Activated CD4-positive, alpha-beta T cell treated with anti-CD3 and anti-CD28 coated beads, Interleukin-2, amount 10 ng/mL, durations not matched to agents 7 days and 5 days (primary cell): Measurements from ENCODE around the gene WDFY4. TPM values are rescaled to one million over a fixed set of nuclear protein-coding genes. Genes with fewer than 3 reads are reported as not detected.

ENCODE experiments used
- CTCF ChIA-PET: fragments of 350-600 bp; sonication (Branson Sonifier 250); formaldehyde crosslinking; loops from one replicate; lab custom pipeline; 2021; ENCODE audit warnings: antibody characterized with exemption; lab: Charles Lee
- POLR2A ChIA-PET: fragments of 350-600 bp; sonication (Branson Sonifier 250); formaldehyde crosslinking; loops from one replicate; lab custom pipeline; 2021; ENCODE audit warnings: antibody characterized with exemption; lab: Charles Lee
- DNase-seq: peaks from one replicate; pipeline ENCODE4 v3.0.0-alpha.2; 2020
- H3K27ac Mint-ChIP-seq: one replicate; pipeline ENCODE4 v1.8.0; 2021; ENCODE audit warnings: mild to moderate bottlenecking, moderate library complexity, mixed read lengths
- H3K27me3 Mint-ChIP-seq: one replicate; pipeline ENCODE4 v1.8.0; 2021; ENCODE audit warnings: mixed read lengths
- H3K36me3 Mint-ChIP-seq: one replicate; pipeline ENCODE4 v1.8.0; 2021; ENCODE audit warnings: low read depth, mixed read lengths
- H3K4me1 Mint-ChIP-seq: one replicate; pipeline ENCODE4 v1.8.0; 2021; ENCODE audit warnings: mixed read lengths
- H3K4me3 Mint-ChIP-seq: one replicate; pipeline ENCODE4 v1.8.0; 2021; ENCODE audit warnings: mild to moderate bottlenecking, moderate library complexity, mixed read lengths
- H3K9me3 Mint-ChIP-seq: one replicate; pipeline ENCODE4 v1.8.0; 2021; ENCODE audit warnings: mixed read lengths
- total RNA-seq, 2 experiments: library from RNA; stranded (reverse); gene quantifications; one replicate each; pipeline ENCODE4 v1.2.3, GENCODE V29; 2021

Gene WDFY4
- total RNA-seq, 2 experiments from 2014 or later = 0.37 to 0.40 TPM

GRCh38 chr10:48847691-48848090 is 163.0 kb downstream of the WDFY4 start:
- ChIA-PET CTCF (no interaction called here), POLR2A (no interaction called here)
- no peak for DNase-seq
- Mint-ChIP-seq H3K4me3 (no peak overlapping the region), H3K36me3 (no peaks in the 10 kb centered on the region), H3K27ac (no peak overlapping the region), H3K4me1 (no peaks in the 10 kb centered on the region), H3K9me3 (no peaks in the 10 kb centered on the region), H3K27me3 (no peaks in the 10 kb centered on the region)

GRCh38 chr10:48856855-48857254 is 172.2 kb downstream of the WDFY4 start:
- peaks cover 17% of the 10 kb centered on the region for H3K27me3 Mint-ChIP-seq
- POLR2A ChIA-PET = no interaction called here
- DNase-seq = no peak
- no peak overlapping the region for H3K4me3 Mint-ChIP-seq
- no peaks in the 10 kb centered on the region for H3K4me1 Mint-ChIP-seq
- no peaks in the 10 kb centered on the region for H3K36me3 Mint-ChIP-seq
- CTCF ChIA-PET = no interaction called here
- no peak overlapping the region for H3K27ac Mint-ChIP-seq
- no peaks in the 10 kb centered on the region for H3K9me3 Mint-ChIP-seq

GRCh38 chr10:48872234-48872633 is 187.6 kb downstream of the WDFY4 start:
- no peaks in the 10 kb centered on the region for H3K9me3 Mint-ChIP-seq
- H3K27me3 Mint-ChIP-seq = no peaks in the 10 kb centered on the region
- H3K27ac Mint-ChIP-seq = no peak overlapping the region
- no peaks in the 10 kb centered on the region for H3K36me3 Mint-ChIP-seq
- H3K4me1 Mint-ChIP-seq = no peaks in the 10 kb centered on the region
- POLR2A ChIA-PET = no interaction called here
- CTCF ChIA-PET = no interaction called here
- no peak for DNase-seq
- H3K4me3 Mint-ChIP-seq = no peak overlapping the region

DNA sequence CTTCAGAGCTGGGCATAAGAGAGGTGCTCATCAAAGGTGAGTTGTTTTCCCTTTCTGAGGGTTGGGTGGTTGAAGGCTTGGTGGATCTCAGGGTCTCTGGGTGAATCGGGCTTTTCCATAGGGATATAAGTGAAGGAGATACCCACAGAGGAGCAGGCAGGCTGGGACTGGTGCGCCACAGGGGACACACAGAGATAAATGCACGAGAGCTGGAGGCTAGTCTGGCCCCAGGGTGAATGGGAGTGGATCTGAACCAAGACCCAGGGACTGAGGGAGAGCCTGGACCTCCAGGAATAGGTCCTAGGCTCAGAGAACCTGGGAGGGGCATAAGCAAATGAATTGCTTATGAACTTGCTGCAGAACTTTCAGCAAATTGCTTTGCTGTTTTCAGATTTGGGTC is 193.4 kb downstream of the WDFY4 start:
- CTCF ChIA-PET = no interaction called here

GRCh38 chr10:48879451-48879850 is 194.8 kb downstream of the WDFY4 start:
- ChIA-PET POLR2A (no interaction called here), CTCF (no interaction called here)
- Mint-ChIP-seq H3K9me3 (no peaks in the 10 kb centered on the region), H3K36me3 (no peaks in the 10 kb centered on the region), H3K4me1 (no peaks in the 10 kb centered on the region), H3K27me3 (no peaks in the 10 kb centered on the region), H3K4me3 (no peak overlapping the region), H3K27ac (no peak overlapping the region)
- DNase-seq = no peak

More for the DNA sequence above, 193.4 kb downstream of the WDFY4 start:
- H3K36me3 Mint-ChIP-seq = no peaks in the 10 kb centered on the region
- no peak overlapping the region for H3K27ac Mint-ChIP-seq
- no peaks in the 10 kb centered on the region for H3K9me3 Mint-ChIP-seq
- H3K27me3 Mint-ChIP-seq = no peaks in the 10 kb centered on the region
- no peak overlapping the region for H3K4me3 Mint-ChIP-seq
- DNase-seq = no peak
- no peaks in the 10 kb centered on the region for H3K4me1 Mint-ChIP-seq
- POLR2A ChIA-PET = no interaction called here

GRCh38 chr10:48880016-48880705 is 195.5 kb downstream of the WDFY4 start:
- H3K36me3 Mint-ChIP-seq = no peaks in the 10 kb centered on the region
- no peak for DNase-seq
- ChIA-PET POLR2A (no interaction called here), CTCF (no interaction called here)
- no peaks in the 10 kb centered on the region for H3K9me3 Mint-ChIP-seq
- no peaks in the 10 kb centered on the region for H3K27me3 Mint-ChIP-seq
- H3K4me3 Mint-ChIP-seq = no peak overlapping the region
- no peak overlapping the region for H3K27ac Mint-ChIP-seq
- no peaks in the 10 kb centered on the region for H3K4me1 Mint-ChIP-seq

DNA sequence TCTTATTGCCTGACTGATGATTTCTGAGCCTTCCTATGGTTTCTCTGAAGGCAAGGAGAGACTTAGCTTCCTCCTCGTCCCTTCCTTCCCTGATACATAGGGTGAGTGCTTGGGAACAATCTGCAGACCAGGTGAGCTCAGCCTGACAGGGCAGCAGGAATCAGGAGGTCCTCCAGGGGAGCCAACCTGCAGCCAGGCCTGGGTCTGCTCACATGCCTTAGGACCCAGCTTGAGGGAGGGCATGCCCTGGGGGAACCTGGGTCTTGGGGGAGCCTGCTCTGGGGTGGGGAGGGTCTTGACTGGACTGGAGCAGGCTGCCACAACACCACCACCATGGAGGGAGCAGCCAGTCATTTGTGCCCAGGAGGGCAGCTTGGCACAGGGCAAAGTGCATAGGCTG is 197.3 kb downstream of the WDFY4 start:
- Mint-ChIP-seq H3K9me3 (no peaks in the 10 kb centered on the region), H3K4me1 (no peaks in the 10 kb centered on the region), H3K36me3 (no peaks in the 10 kb centered on the region), H3K27me3 (no peaks in the 10 kb centered on the region), H3K27ac (no peak overlapping the region), H3K4me3 (no peak overlapping the region)
- CTCF ChIA-PET = no interaction called here
- no peak for DNase-seq
- POLR2A ChIA-PET = no interaction called here

GRCh38 chr10:48882881-48883280 is 198.2 kb downstream of the WDFY4 start:
- no peaks in the 10 kb centered on the region for H3K9me3 Mint-ChIP-seq
- H3K27ac Mint-ChIP-seq = no peak overlapping the region
- no peak overlapping the region for H3K4me3 Mint-ChIP-seq
- CTCF ChIA-PET = no interaction called here
- POLR2A ChIA-PET = interaction anchor here (0.7 kb wide), 1 partner anchor 150 kb away, joined by 5 read pairs; no protein-coding TSS in a partner anchor
- DNase-seq = no peak
- no peaks in the 10 kb centered on the region for H3K36me3 Mint-ChIP-seq
- H3K27me3 Mint-ChIP-seq = no peaks in the 10 kb centered on the region
- no peaks in the 10 kb centered on the region for H3K4me1 Mint-ChIP-seq

DNA sequence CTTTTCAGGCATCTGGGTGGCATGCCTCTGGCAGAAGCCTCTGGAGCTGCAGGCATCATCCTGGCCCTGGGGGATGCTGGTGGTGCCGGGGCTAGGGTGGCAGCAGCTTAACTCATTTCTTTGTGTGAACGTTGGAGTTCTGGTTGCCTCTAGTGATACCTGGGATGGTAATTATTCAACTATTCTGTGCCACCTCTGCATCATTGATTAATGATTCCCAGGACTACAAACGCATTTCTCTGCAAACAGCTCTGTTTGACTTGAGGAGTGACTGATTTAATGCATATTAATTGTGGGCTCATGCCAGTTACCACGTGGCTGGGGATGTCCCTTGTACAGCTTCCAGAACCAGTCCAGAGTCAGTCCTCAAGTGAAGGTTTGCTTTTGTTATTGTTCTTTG is 199.0 kb downstream of the WDFY4 start:
- Mint-ChIP-seq H3K27ac (no peak overlapping the region), H3K9me3 (no peaks in the 10 kb centered on the region), H3K27me3 (no peaks in the 10 kb centered on the region), H3K36me3 (no peaks in the 10 kb centered on the region), H3K4me3 (no peak overlapping the region), H3K4me1 (no peaks in the 10 kb centered on the region)
- no peak for DNase-seq
- ChIA-PET CTCF (interaction anchor here (0.7 kb wide), 1 partner anchor 227 kb away, joined by 3 read pairs; no protein-coding TSS in a partner anchor), POLR2A (no interaction called here)

DNA sequence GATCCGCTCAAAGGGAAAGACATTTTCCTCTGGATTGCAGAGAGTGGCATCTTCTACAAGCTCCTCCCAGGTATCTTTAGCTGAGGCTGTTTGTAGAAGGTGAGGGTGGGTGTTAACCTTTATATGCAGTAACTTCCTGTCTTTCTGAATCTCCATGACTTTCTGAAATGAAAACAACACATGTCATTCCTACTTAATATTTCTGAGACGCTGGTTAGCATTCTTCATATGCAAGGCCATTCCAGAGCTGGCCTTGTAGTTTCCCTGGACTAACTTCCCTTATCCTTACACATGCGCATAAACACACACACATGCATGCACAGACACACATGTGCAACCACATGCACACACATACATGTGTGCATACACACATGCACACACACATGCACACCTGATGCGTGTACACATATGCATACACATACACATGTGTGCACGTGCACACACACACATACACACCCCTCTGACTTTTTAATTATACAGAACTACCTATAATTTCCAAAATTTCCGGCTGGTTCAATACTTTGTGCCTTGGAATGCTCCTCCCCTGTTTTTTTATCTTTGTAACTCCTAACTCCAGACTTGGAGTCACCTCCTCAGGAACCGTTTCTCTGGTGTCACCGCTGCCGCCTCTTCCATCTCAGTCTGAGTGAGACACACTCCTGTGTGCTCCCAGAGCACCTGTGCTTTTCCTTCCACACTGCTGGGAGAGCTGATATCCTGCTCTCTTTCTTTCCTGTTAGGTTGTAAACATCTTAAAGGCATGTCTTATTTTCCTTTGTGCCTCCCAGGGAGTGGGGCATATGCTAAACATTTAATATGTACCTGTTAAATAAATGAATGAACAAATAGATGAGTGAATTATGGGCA is 199.7 kb downstream of the WDFY4 start:
- H3K27me3 Mint-ChIP-seq = no peaks in the 10 kb centered on the region
- no peak for DNase-seq
- no peaks in the 10 kb centered on the region for H3K36me3 Mint-ChIP-seq
- POLR2A ChIA-PET = no interaction called here
- no peak overlapping the region for H3K27ac Mint-ChIP-seq
- H3K4me3 Mint-ChIP-seq = no peak overlapping the region
- CTCF ChIA-PET = interaction anchor here (0.7 kb wide), 1 partner anchor 228 kb away, joined by 3 read pairs; no protein-coding TSS in a partner anchor
- H3K9me3 Mint-ChIP-seq = no peaks in the 10 kb centered on the region
- H3K4me1 Mint-ChIP-seq = no peaks in the 10 kb centered on the region

- Mint-ChIP-seq H3K4me1 (no peaks in the 10 kb centered on the region), H3K4me3 (no peak overlapping the region), H3K27me3 (no peaks in the 10 kb centered on the region), H3K36me3 (no peaks in the 10 kb centered on the region), H3K9me3 (no peaks in the 10 kb centered on the region), H3K27ac (no peak overlapping the region)
- ChIA-PET POLR2A (no interaction called here), CTCF (no interaction called here)
- no peak for DNase-seq
Measured at GRCh38 chr10:48885376-48885775, 200.7 kb downstream of the WDFY4 start.

GRCh38 chr10:48887982-48888381 is 203.3 kb downstream of the WDFY4 start:
- no peaks in the 10 kb centered on the region for H3K4me1 Mint-ChIP-seq
- CTCF ChIA-PET = no interaction called here
- no peaks in the 10 kb centered on the region for H3K9me3 Mint-ChIP-seq
- no peaks in the 10 kb centered on the region for H3K36me3 Mint-ChIP-seq
- no peak for DNase-seq
- POLR2A ChIA-PET = no interaction called here
- no peak overlapping the region for H3K4me3 Mint-ChIP-seq
- no peaks in the 10 kb centered on the region for H3K27me3 Mint-ChIP-seq
- no peak overlapping the region for H3K27ac Mint-ChIP-seq
